WTC11 (cell line): Measurements from ENCODE around the gene SOSTDC1. TPM values are rescaled to one million over a fixed set of nuclear protein-coding genes. Genes with fewer than 3 reads are reported as not detected.

Experiments
- ATAC-seq: fragments of 200-7000 bp; cut with Tn5 transposase; 2 replicates; pipeline ENCODE4 v1.10.0; 2021; ENCODE audit warnings: mild to moderate bottlenecking, moderate library complexity
- CTCF ChIA-PET: fragments of 300-600 bp; sonication (Branson Sonifier 250); formaldehyde crosslinking; loops from one replicate; lab custom pipeline; 2021; ENCODE audit warnings: antibody characterized with exemption; lab: Charles Lee
- POLR2A ChIA-PET: fragments of 350-600 bp; sonication (Branson Sonifier 250); formaldehyde crosslinking; loops from one replicate; lab custom pipeline; 2021; ENCODE audit warnings: antibody characterized with exemption; lab: Charles Lee
- DNase-seq: peaks from one replicate; pipeline ENCODE4 v3.0.0; 2021; ENCODE audit warnings: low spot score
- H3K27ac Mint-ChIP-seq: 2 replicates; pipeline ENCODE4 v1.8.0; 2021; ENCODE audit warnings: mixed read lengths
- H3K27me3 Mint-ChIP-seq: 2 replicates; pipeline ENCODE4 v1.8.0; 2021; ENCODE audit warnings: low read depth, mild to moderate bottlenecking, moderate library complexity, mixed read lengths
- H3K36me3 Mint-ChIP-seq: 2 replicates; pipeline ENCODE4 v1.8.0; 2021; ENCODE audit warnings: mixed read lengths
- H3K4me1 Mint-ChIP-seq: 2 replicates; pipeline ENCODE4 v1.8.0; 2022; ENCODE audit warnings: mixed read lengths
- H3K4me3 Mint-ChIP-seq: 2 replicates; pipeline ENCODE4 v1.8.0; 2021; ENCODE audit warnings: mild to moderate bottlenecking, moderate library complexity, mixed read lengths
- H3K9me3 Mint-ChIP-seq: 2 replicates; pipeline ENCODE4 v1.8.0; 2021; ENCODE audit warnings: mixed read lengths
- E2F4 ChIP-seq: sonication (generic); formaldehyde crosslinking; IDR thresholded peaks from 2 replicates; pipeline ENCODE4 v1.8.1; 2022; ENCODE audit warnings: low read depth, mild to moderate bottlenecking, moderate library complexity, missing genetic modification reagents, borderline replicate concordance
- GRHL2 ChIP-seq: fragments of 250-450 bp; sonication (Bioruptor Pico); IDR thresholded peaks from 2 replicates; pipeline ENCODE4 v1.8.0; 2022; ENCODE audit warnings: mild to moderate bottlenecking, moderate library complexity; ENCODE audit not compliant: insufficient replicate concordance, severe bottlenecking
- HMGA2 ChIP-seq: fragments of 250-450 bp; sonication (Bioruptor Pico); IDR thresholded peaks from 2 replicates; pipeline ENCODE4 v1.4.0; 2021; ENCODE audit warnings: mild to moderate bottlenecking, moderate library complexity
- JAZF1 ChIP-seq: fragments of 250-450 bp; sonication (Bioruptor Pico); IDR thresholded peaks from 2 replicates; pipeline ENCODE4 v1.9.0; 2021; ENCODE audit warnings: moderate library complexity, mild to moderate bottlenecking, inconsistent platforms
- JUN ChIP-seq: sonication (generic); formaldehyde crosslinking; IDR thresholded peaks from 2 replicates; pipeline ENCODE4 v1.8.0; 2023; ENCODE audit warnings: mild to moderate bottlenecking, missing genetic modification reagents
- KAT7 ChIP-seq: sonication (generic); formaldehyde crosslinking; IDR thresholded peaks from 2 replicates; pipeline ENCODE4 v1.8.1; 2023; ENCODE audit warnings: missing genetic modification reagents, mild to moderate bottlenecking, borderline replicate concordance
- MAX ChIP-seq: sonication (generic); formaldehyde crosslinking; IDR thresholded peaks from 2 replicates; pipeline ENCODE4 v1.8.0; 2022; ENCODE audit warnings: mild to moderate bottlenecking, missing genetic modification reagents
- MXD4 ChIP-seq: fragments of 250-450 bp; sonication (Bioruptor Pico); IDR thresholded peaks from 2 replicates; pipeline ENCODE4 v1.8.0; 2021; ENCODE audit warnings: mild to moderate bottlenecking, moderate library complexity, borderline replicate concordance
- MYBL2 ChIP-seq: sonication (generic); formaldehyde crosslinking; IDR thresholded peaks from 2 replicates; pipeline ENCODE4 v1.8.1; 2023; ENCODE audit warnings: mild to moderate bottlenecking, moderate library complexity, missing genetic modification reagents
- PRRX2 ChIP-seq: fragments of 250-450 bp; sonication (Bioruptor Pico); IDR thresholded peaks from 2 replicates; pipeline ENCODE4 v1.8.0; 2021; ENCODE audit warnings: mild to moderate bottlenecking
- RELA ChIP-seq: sonication (generic); formaldehyde crosslinking; IDR thresholded peaks from 2 replicates; pipeline ENCODE4 v1.8.1; 2022; ENCODE audit warnings: missing genetic modification reagents, mild to moderate bottlenecking, borderline replicate concordance
- RORB ChIP-seq: fragments of 250-450 bp; sonication (Bioruptor Pico); IDR thresholded peaks from 2 replicates; pipeline ENCODE4 v1.9.0; 2021; ENCODE audit warnings: mild to moderate bottlenecking
- SMAD3 ChIP-seq: sonication (generic); formaldehyde crosslinking; IDR thresholded peaks from 2 replicates; pipeline ENCODE4 v1.8.0; 2022; ENCODE audit warnings: missing genetic modification reagents, mild to moderate bottlenecking, borderline replicate concordance
- SMAD4 ChIP-seq: sonication (generic); formaldehyde crosslinking; IDR thresholded peaks from 2 replicates; pipeline ENCODE4 v1.8.0; 2022; ENCODE audit warnings: mild to moderate bottlenecking, missing genetic modification reagents
- TCF7 ChIP-seq: sonication (generic); formaldehyde crosslinking; IDR thresholded peaks from 2 replicates; pipeline ENCODE4 v1.8.0; 2022; ENCODE audit warnings: mild to moderate bottlenecking, low read depth, missing genetic modification reagents, moderate library complexity
- TP53 ChIP-seq: sonication (generic); formaldehyde crosslinking; IDR thresholded peaks from 2 replicates; pipeline ENCODE4 v1.8.1; 2023; ENCODE audit warnings: mild to moderate bottlenecking, missing genetic modification reagents
- ZNF317 ChIP-seq: sonication (generic); formaldehyde crosslinking; IDR thresholded peaks from 2 replicates; pipeline ENCODE4 v1.8.1; 2023; ENCODE audit warnings: low read depth, mild to moderate bottlenecking, moderate library complexity, missing genetic modification reagents, borderline replicate concordance
- ZNF396 ChIP-seq: fragments of 250-450 bp; sonication (Bioruptor Pico); IDR thresholded peaks from 2 replicates; pipeline ENCODE4 v1.8.0; 2021; ENCODE audit warnings: mild to moderate bottlenecking, moderate library complexity, borderline replicate concordance
- ZNF425 ChIP-seq: fragments of 250-450 bp; sonication (Bioruptor Pico); conservative IDR thresholded peaks from 2 replicates; pipeline ENCODE4 v1.9.0; 2021; ENCODE audit warnings: mild to moderate bottlenecking
- total RNA-seq: library from RNA; stranded (reverse); gene quantifications from 3 replicates; pipeline ENCODE4 v1.2.3, GENCODE V29; 2021
- TF ChIP-seq, protein P1 (sequence below): fragments of 250-450 bp; sonication (Bioruptor Pico); IDR thresholded peaks from 2 replicates; pipeline ENCODE4 v1.9.0; 2021; ENCODE audit warnings: mild to moderate bottlenecking
- TF ChIP-seq, protein P2 (sequence below): fragments of 200-600 bp; IDR thresholded peaks from 2 replicates; pipeline ENCODE4 v1.8.0; 2022; ENCODE audit warnings: antibody characterized with exemption
- TF ChIP-seq, protein P3 (sequence below): fragments of 250-450 bp; sonication (Bioruptor Pico); IDR thresholded peaks from 2 replicates; pipeline ENCODE4 v1.9.0; 2021; ENCODE audit warnings: mild to moderate bottlenecking

SOSTDC1 gene
- total RNA-seq, 1 experiment from 2014 or later = 0.15 TPM

- ChIA-PET CTCF (interaction anchor here (7.6 kb wide), 1 partner anchor 129 kb away, joined by 57 read pairs; no protein-coding TSS in a partner anchor), POLR2A (no interaction called here)
- DNase-seq (no peak), ATAC-seq (no peak)
- Mint-ChIP-seq H3K9me3 (no peaks in the 10 kb centered on the region), H3K27ac (no peak overlapping the region), H3K36me3 (no peaks in the 10 kb centered on the region), H3K4me1 (no peaks in the 10 kb centered on the region), H3K27me3 (no peaks in the 10 kb centered on the region), H3K4me3 (no peak overlapping the region)
- TF ChIP-seq SMAD3 (CRISPR knock-in tag) = no peak
- TF ChIP-seq HMGA2 (CRISPR knock-in tag) = no peak
- TF ChIP-seq, protein P1, sequence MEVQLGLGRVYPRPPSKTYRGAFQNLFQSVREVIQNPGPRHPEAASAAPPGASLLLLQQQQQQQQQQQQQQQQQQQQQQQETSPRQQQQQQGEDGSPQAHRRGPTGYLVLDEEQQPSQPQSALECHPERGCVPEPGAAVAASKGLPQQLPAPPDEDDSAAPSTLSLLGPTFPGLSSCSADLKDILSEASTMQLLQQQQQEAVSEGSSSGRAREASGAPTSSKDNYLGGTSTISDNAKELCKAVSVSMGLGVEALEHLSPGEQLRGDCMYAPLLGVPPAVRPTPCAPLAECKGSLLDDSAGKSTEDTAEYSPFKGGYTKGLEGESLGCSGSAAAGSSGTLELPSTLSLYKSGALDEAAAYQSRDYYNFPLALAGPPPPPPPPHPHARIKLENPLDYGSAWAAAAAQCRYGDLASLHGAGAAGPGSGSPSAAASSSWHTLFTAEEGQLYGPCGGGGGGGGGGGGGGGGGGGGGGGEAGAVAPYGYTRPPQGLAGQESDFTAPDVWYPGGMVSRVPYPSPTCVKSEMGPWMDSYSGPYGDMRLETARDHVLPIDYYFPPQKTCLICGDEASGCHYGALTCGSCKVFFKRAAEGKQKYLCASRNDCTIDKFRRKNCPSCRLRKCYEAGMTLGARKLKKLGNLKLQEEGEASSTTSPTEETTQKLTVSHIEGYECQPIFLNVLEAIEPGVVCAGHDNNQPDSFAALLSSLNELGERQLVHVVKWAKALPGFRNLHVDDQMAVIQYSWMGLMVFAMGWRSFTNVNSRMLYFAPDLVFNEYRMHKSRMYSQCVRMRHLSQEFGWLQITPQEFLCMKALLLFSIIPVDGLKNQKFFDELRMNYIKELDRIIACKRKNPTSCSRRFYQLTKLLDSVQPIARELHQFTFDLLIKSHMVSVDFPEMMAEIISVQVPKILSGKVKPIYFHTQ (CRISPR knock-in tag) = no peak
- no peak for TF ChIP-seq GRHL2 (CRISPR knock-in tag)
- TF ChIP-seq, protein P2, sequence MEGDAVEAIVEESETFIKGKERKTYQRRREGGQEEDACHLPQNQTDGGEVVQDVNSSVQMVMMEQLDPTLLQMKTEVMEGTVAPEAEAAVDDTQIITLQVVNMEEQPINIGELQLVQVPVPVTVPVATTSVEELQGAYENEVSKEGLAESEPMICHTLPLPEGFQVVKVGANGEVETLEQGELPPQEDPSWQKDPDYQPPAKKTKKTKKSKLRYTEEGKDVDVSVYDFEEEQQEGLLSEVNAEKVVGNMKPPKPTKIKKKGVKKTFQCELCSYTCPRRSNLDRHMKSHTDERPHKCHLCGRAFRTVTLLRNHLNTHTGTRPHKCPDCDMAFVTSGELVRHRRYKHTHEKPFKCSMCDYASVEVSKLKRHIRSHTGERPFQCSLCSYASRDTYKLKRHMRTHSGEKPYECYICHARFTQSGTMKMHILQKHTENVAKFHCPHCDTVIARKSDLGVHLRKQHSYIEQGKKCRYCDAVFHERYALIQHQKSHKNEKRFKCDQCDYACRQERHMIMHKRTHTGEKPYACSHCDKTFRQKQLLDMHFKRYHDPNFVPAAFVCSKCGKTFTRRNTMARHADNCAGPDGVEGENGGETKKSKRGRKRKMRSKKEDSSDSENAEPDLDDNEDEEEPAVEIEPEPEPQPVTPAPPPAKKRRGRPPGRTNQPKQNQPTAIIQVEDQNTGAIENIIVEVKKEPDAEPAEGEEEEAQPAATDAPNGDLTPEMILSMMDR = no peak
- TF ChIP-seq, protein P3, sequence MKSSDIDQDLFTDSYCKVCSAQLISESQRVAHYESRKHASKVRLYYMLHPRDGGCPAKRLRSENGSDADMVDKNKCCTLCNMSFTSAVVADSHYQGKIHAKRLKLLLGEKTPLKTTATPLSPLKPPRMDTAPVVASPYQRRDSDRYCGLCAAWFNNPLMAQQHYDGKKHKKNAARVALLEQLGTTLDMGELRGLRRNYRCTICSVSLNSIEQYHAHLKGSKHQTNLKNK (CRISPR knock-in tag) = no peak
- TF ChIP-seq JAZF1 (CRISPR knock-in tag) = no peak
- no peak for TF ChIP-seq JUN (CRISPR knock-in tag)
- TF ChIP-seq, all 79 proteins: peak for 0
Observed at GRCh38 chr7:16436306-16436705, 29.2 kb downstream of the SOSTDC1 start.

DNA sequence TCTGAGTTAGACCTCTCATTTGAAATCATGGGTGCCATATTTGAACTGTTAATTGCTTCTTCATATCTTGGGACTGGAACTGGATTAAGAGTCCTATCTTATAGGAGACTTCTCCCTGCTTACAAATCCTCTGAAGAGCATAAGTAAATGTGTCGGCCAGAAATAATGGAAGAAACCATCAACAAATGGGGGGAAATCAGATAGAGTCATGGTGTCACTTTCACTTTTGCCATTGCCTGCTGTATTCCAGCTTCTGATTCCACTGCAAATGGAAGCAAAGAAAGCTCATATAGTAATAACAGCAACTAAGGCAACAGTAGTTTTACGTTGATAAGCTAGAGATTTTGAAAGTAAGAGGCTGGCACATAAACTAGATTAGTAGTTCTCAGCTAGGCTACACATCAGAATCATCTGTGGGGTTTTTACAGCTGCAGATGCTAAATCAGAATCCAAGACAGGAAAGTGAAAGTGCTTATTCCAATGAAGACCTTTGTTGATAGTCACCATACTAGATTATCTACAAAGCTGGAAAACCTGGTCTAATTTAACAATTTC, 31.9 kb downstream of the SOSTDC1 start:
- Mint-ChIP-seq H3K9me3 (no peaks in the 10 kb centered on the region), H3K36me3 (no peaks in the 10 kb centered on the region), H3K27me3 (no peaks in the 10 kb centered on the region), H3K4me3 (no peak overlapping the region), H3K4me1 (no peaks in the 10 kb centered on the region), H3K27ac (no peak overlapping the region)
- CTCF ChIA-PET = interaction anchor here (0.9 to 7.6 kb wide), 3 partner anchors 12 to 164 kb away, joined by 3 to 57 read pairs (median 5); partner anchors contain the start of gene CRPPA
- DNase-seq (no peak), ATAC-seq (no peak)
- POLR2A ChIA-PET = no interaction called here
- TF ChIP-seq KAT7 (CRISPR knock-in tag) = no peak
- no peak for TF ChIP-seq MXD4
- no peak for TF ChIP-seq ZNF425 (CRISPR knock-in tag)
- TF ChIP-seq MAX = no peak
- TF ChIP-seq, protein P3 (CRISPR knock-in tag) = no peak
- TF ChIP-seq SMAD4 (CRISPR knock-in tag) = no peak
- no peak for TF ChIP-seq RORB
- no peak for TF ChIP-seq ZNF317 (CRISPR knock-in tag)
- no peak for TF ChIP-seq RELA (CRISPR knock-in tag)
- TF ChIP-seq PRRX2 (CRISPR knock-in tag) = no peak
- no peak for TF ChIP-seq JUN (CRISPR knock-in tag)
- TF ChIP-seq MYBL2 (CRISPR knock-in tag) = no peak
- TF ChIP-seq E2F4 (CRISPR knock-in tag) = no peak
- TF ChIP-seq TP53 = no peak
- TF ChIP-seq TCF7 (CRISPR knock-in tag) = no peak
- TF ChIP-seq ZNF396 (CRISPR knock-in tag) = no peak
